Measurements from ENCODE around the gene FBXW7. TPM values are rescaled to one million over a fixed set of nuclear protein-coding genes. Genes with fewer than 3 reads are reported as not detected.

Gene FBXW7
- total RNA-seq, 2 donors from 2014 or later = 39.9 to 49.4 TPM

GRCh38 chr4:152509595-152510225 lies 26.2 kb downstream of the FBXW7 start:
- no peaks in the 10 kb centered on the region for H3K36me3 ChIP-seq
- DNase-seq (ENCODE audit: low spot score) = no peak
- H3K4me3 ChIP-seq = no peak overlapping the region
- no peak overlapping the region for H3K27ac ChIP-seq
- no peak for TF ChIP-seq CTCF (IDR thresholded peaks at IDR 0.05)
- no peaks in the 10 kb centered on the region for H3K9me3 ChIP-seq
- no peaks in the 10 kb centered on the region for H3K4me1 ChIP-seq
- H3K27me3 ChIP-seq = no peaks in the 10 kb centered on the region

GRCh38 chr4:152508818-152509217 lies 27.1 kb downstream of the FBXW7 start:
- Histone ChIP-seq H3K9me3 (no peaks in the 10 kb centered on the region), H3K27me3 (no peaks in the 10 kb centered on the region), H3K27ac (no peak overlapping the region), H3K36me3 (no peaks in the 10 kb centered on the region), H3K4me1 (no peaks in the 10 kb centered on the region), H3K4me3 (no peak overlapping the region)
- DNase-seq (ENCODE audit: low spot score) = no peak
- TF ChIP-seq CTCF (IDR thresholded peaks at IDR 0.05) = no peak

- TF ChIP-seq CTCF (IDR thresholded peaks at IDR 0.05) = no peak
- no peaks in the 10 kb centered on the region for H3K4me1 ChIP-seq
These were observed 27.5 kb downstream of the FBXW7 start for GRCh38 chr4:152508386-152508785.

GRCh38 chr4:152503653-152504290 lies 32.1 kb downstream of the FBXW7 start:
- H3K27ac ChIP-seq = no peak overlapping the region
- H3K4me3 ChIP-seq = no peak overlapping the region
- no peak for TF ChIP-seq CTCF (IDR thresholded peaks at IDR 0.05)
- H3K9me3 ChIP-seq = no peaks in the 10 kb centered on the region
- H3K4me1 ChIP-seq = no peaks in the 10 kb centered on the region
- no peaks in the 10 kb centered on the region for H3K27me3 ChIP-seq
- H3K36me3 ChIP-seq = no peaks in the 10 kb centered on the region
- DNase-seq (ENCODE audit: low spot score) = no peak

More at GRCh38 chr4:152508386-152508785, 27.5 kb downstream of the FBXW7 start:
- H3K27me3 ChIP-seq = no peaks in the 10 kb centered on the region
- no peak overlapping the region for H3K4me3 ChIP-seq
- no peaks in the 10 kb centered on the region for H3K36me3 ChIP-seq
- H3K9me3 ChIP-seq = no peaks in the 10 kb centered on the region
- no peak for DNase-seq (ENCODE audit: low spot score)
- H3K27ac ChIP-seq = no peak overlapping the region

GRCh38 chr4:152501846-152502536 lies 33.9 kb downstream of the FBXW7 start:
- Histone ChIP-seq H3K27ac (no peak overlapping the region), H3K4me1 (no peaks in the 10 kb centered on the region), H3K9me3 (no peaks in the 10 kb centered on the region), H3K27me3 (no peaks in the 10 kb centered on the region), H3K36me3 (no peaks in the 10 kb centered on the region), H3K4me3 (no peak overlapping the region)
- TF ChIP-seq CTCF (IDR thresholded peaks at IDR 0.05) = no peak
- no peak for DNase-seq (ENCODE audit: low spot score)
